ENCODE measurements around the gene KCNQ1.

GRCh38 chr11:2748814-2749554 lies 304.2 kb downstream of the KCNQ1 start:
- TF ChIP-seq CTCF (IDR thresholded peaks at IDR 0.05) (no peak), POLR2A (IDR thresholded peaks at IDR 0.05) (no peak)
